DOHH2 (cell line): ENCODE results near the gene PARP4.

Source experiments
- CTCF ChIP-seq: fragments of 200-600 bp; sonication (generic); IDR thresholded peaks from one replicate; pipeline ENCODE4 v1.5.1; 2014; ENCODE audit warnings: antibody characterized with exemption, mild to moderate bottlenecking, low read depth, low read length; ENCODE audit not compliant: poor library complexity, severe bottlenecking
- EZH2phosphoT487 ChIP-seq: fragments of 200-600 bp; sonication (generic); IDR thresholded peaks from 2 replicates; pipeline ENCODE4 v1.6.1; 2017; ENCODE audit warnings: borderline replicate concordance, mild to moderate bottlenecking, antibody characterized with exemption, low read length, moderate library complexity, mixed read lengths

GRCh38 chr13:24459726-24460125, 52.9 kb downstream of the PARP4 start:
- TF ChIP-seq CTCF, result no peak
- no peak for TF ChIP-seq EZH2phosphoT487
